ENCODE data around the gene WIZ. TPM values are rescaled to one million over a fixed set of nuclear protein-coding genes. Genes with fewer than 3 reads are reported as not detected.

The WIZ gene
- total and polyA plus RNA-seq, 2 experiments from 2014 or later: 40.3 to 82.7 TPM

- Histone ChIP-seq H3K27me3 (no peaks in the 10 kb centered on the region), H3K4me3 (peak overlapping the region; percentile 79), H3K4me1 (ENCODE audit: low read depth) (peaks cover 7% of the 10 kb centered on the region), H3K9me3 (ENCODE audit: low read depth) (no peaks in the 10 kb centered on the region), H3K36me3 (peaks cover 4% of the 10 kb centered on the region), H3K27ac (peak overlapping the region; percentile 81)
- no peak for TF ChIP-seq CTCF (IDR thresholded peaks at IDR 0.05; ENCODE audit: low read depth, low read length)
- no peak for DNase-seq (ENCODE audit: low read depth in 1 of 2, low spot score in 1 of 2)
Measured at GRCh38 chr19:15433519-15434069, 16.2 kb downstream of the WIZ start.

- peak overlapping the region; percentile 81 for H3K27ac ChIP-seq
Measured at GRCh38 chr19:15432629-15433518, 16.9 kb downstream of the WIZ start.

GRCh38 chr19:15432018-15432494 is 17.7 kb downstream of the WIZ start:
- Histone ChIP-seq H3K4me1 (ENCODE audit: low read depth) (peaks cover 7% of the 10 kb centered on the region), H3K36me3 (peaks cover 5% of the 10 kb centered on the region), H3K4me3 (peak overlapping the region; percentile 96), H3K27ac (peak overlapping the region; percentile 92), H3K27me3 (no peaks in the 10 kb centered on the region), H3K9me3 (ENCODE audit: low read depth) (no peaks in the 10 kb centered on the region)
- no peak for TF ChIP-seq CTCF (IDR thresholded peaks at IDR 0.05; ENCODE audit: low read depth, low read length)
- DNase-seq (ENCODE audit: low read depth in 1 of 2, low spot score in 1 of 2): peak; percentile 8 to 20

More at GRCh38 chr19:15432629-15433518, 16.9 kb downstream of the WIZ start:
- peaks cover 7% of the 10 kb centered on the region for H3K4me1 ChIP-seq (ENCODE audit: low read depth)
- H3K27me3 ChIP-seq: no peaks in the 10 kb centered on the region
- H3K36me3 ChIP-seq: peaks cover 4% of the 10 kb centered on the region
- no peaks in the 10 kb centered on the region for H3K9me3 ChIP-seq (ENCODE audit: low read depth)
- DNase-seq (ENCODE audit: low read depth in 1 of 2, low spot score in 1 of 2): peak; percentile 95 to 96
- H3K4me3 ChIP-seq: peak overlapping the region; percentile 79
- TF ChIP-seq CTCF (IDR thresholded peaks at IDR 0.05; ENCODE audit: low read depth, low read length): no peak

GRCh38 chr19:15431396-15432017 is 18.2 kb downstream of the WIZ start:
- DNase-seq (ENCODE audit: low read depth in 1 of 2, low spot score in 1 of 2): no peak
- no peaks in the 10 kb centered on the region for H3K27me3 ChIP-seq
- peak overlapping the region; percentile 92 for H3K27ac ChIP-seq

More at GRCh38 chr19:15431396-15432017, 18.2 kb downstream of the WIZ start:
- TF ChIP-seq CTCF (IDR thresholded peaks at IDR 0.05; ENCODE audit: low read depth, low read length): no peak
- H3K9me3 ChIP-seq (ENCODE audit: low read depth): no peaks in the 10 kb centered on the region
- peak overlapping the region; percentile 96 for H3K4me3 ChIP-seq
- peaks cover 7% of the 10 kb centered on the region for H3K36me3 ChIP-seq
- H3K4me1 ChIP-seq (ENCODE audit: low read depth): peaks cover 7% of the 10 kb centered on the region

Data from cardiac muscle cell (in vitro differentiated cells and primary cell).